DOHH2 (cell line): ENCODE data around the gene ALKBH6.

ENCODE experiments used
- H3F3A ChIP-seq: fragments of 200-600 bp; sonication (generic), shearing (Covaris generic); 2 replicates; pipeline ENCODE4 v1.6.0; 2016; ENCODE audit warnings: antibody characterized with exemption, mild to moderate bottlenecking; ENCODE audit not compliant: control insufficient read depth, insufficient read depth
- H3K27ac ChIP-seq: fragments of 200-600 bp; sonication (generic); 2 replicates; pipeline ENCODE4 v1.5.1; 2014; ENCODE audit warnings: low read depth, mild to moderate bottlenecking, low read length, moderate library complexity
- H3K27me3 ChIP-seq: fragments of 200-600 bp; sonication (generic); 2 replicates; pipeline ENCODE4 v1.6.1; 2014; ENCODE audit warnings: mild to moderate bottlenecking, low read length, mixed read lengths; ENCODE audit not compliant: control insufficient read depth
- H3K36me3 ChIP-seq: fragments of 200-600 bp; sonication (generic); 2 replicates; pipeline ENCODE4 v1.6.1; 2014; ENCODE audit warnings: mild to moderate bottlenecking, low read length, moderate library complexity, mixed read lengths; ENCODE audit not compliant: control insufficient read depth
- H3K4me1 ChIP-seq: fragments of 200-600 bp; sonication (generic); 2 replicates; pipeline ENCODE4 v1.6.1; 2014; ENCODE audit warnings: mild to moderate bottlenecking, low read length, mixed read lengths; ENCODE audit not compliant: control insufficient read depth
- H3K4me2 ChIP-seq: fragments of 200-600 bp; sonication (generic); 2 replicates; pipeline ENCODE4 v1.6.0; 2014; ENCODE audit warnings: mild to moderate bottlenecking, low read length, moderate library complexity
- H3K4me3 ChIP-seq: fragments of 200-600 bp; sonication (generic); 2 replicates; pipeline ENCODE4 v1.5.1; 2014; ENCODE audit warnings: mild to moderate bottlenecking, low read length, mixed read lengths
- H3K79me2 ChIP-seq: fragments of 200-600 bp; sonication (generic); 2 replicates; pipeline ENCODE4 v1.6.1; 2014; ENCODE audit warnings: mild to moderate bottlenecking, low read length, mixed read lengths; ENCODE audit not compliant: control insufficient read depth
- H3K9me2 ChIP-seq: fragments of 200-600 bp; sonication (generic); replicated peaks from 2 replicates; pipeline ENCODE4 v1.6.1; 2014; ENCODE audit warnings: mild to moderate bottlenecking, low read length, mixed read lengths; ENCODE audit not compliant: control insufficient read depth
- H3K9me3 ChIP-seq: fragments of 200-600 bp; sonication (generic); 2 replicates; pipeline ENCODE4 v1.6.1; 2014; ENCODE audit warnings: antibody characterized with exemption, low read length, mixed read lengths; ENCODE audit not compliant: control insufficient read depth, insufficient read depth
- H4K20me1 ChIP-seq: fragments of 200-600 bp; sonication (generic); 2 replicates; pipeline ENCODE4 v1.6.0; 2014; ENCODE audit warnings: low read depth, mild to moderate bottlenecking, antibody characterized with exemption, low read length, moderate library complexity; ENCODE audit not compliant: control insufficient read depth, insufficient read depth
- CTCF ChIP-seq: fragments of 200-600 bp; sonication (generic); IDR thresholded peaks from one replicate; pipeline ENCODE4 v1.5.1; 2014; ENCODE audit warnings: antibody characterized with exemption, mild to moderate bottlenecking, low read depth, low read length; ENCODE audit not compliant: poor library complexity, severe bottlenecking
- EZH2phosphoT487 ChIP-seq: fragments of 200-600 bp; sonication (generic); IDR thresholded peaks from 2 replicates; pipeline ENCODE4 v1.6.1; 2017; ENCODE audit warnings: borderline replicate concordance, mild to moderate bottlenecking, antibody characterized with exemption, low read length, moderate library complexity, mixed read lengths

ALKBH6 gene

DNA sequence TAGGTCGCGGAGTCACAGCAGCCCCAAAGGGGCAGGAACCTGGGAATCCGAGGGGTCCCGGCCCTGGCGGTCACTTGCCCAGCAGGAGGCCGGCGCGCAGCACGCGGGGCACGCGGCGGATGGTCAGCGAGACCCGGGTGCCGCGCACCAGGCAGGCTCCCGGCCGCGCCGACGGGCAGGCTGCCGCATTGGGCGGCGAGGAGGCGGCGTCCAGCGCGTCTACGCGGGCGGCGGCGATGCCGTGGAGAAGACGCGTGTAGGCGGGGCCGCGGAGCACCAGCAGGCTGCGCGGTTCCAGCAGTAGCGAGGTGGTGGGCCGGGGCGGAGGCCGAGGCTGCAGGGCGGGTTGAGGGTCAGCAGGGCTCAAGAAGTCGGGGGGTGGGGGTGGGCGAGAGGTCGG is 4.8 kb downstream of the ALKBH6 start:
- Histone ChIP-seq H3K27ac (no peak overlapping the region), H3K79me2 (peaks cover 10% of the 10 kb centered on the region), H4K20me1 (no peaks in the 10 kb centered on the region), H3K4me1 (peaks cover 9% of the 10 kb centered on the region), H3K4me3 (no peak overlapping the region), H3K4me2 (no peak overlapping the region), H3K27me3 (no peaks in the 10 kb centered on the region), H3K9me3 (no peaks in the 10 kb centered on the region), H3F3A (0 out of 2 replicates have a peak, but pooled peaks cover 5% of the 10 kb centered on the region), H3K9me2 (no peaks in the 10 kb centered on the region), H3K36me3 (no peaks in the 10 kb centered on the region)
- TF ChIP-seq EZH2phosphoT487 (no peak), CTCF (no peak)

DNA sequence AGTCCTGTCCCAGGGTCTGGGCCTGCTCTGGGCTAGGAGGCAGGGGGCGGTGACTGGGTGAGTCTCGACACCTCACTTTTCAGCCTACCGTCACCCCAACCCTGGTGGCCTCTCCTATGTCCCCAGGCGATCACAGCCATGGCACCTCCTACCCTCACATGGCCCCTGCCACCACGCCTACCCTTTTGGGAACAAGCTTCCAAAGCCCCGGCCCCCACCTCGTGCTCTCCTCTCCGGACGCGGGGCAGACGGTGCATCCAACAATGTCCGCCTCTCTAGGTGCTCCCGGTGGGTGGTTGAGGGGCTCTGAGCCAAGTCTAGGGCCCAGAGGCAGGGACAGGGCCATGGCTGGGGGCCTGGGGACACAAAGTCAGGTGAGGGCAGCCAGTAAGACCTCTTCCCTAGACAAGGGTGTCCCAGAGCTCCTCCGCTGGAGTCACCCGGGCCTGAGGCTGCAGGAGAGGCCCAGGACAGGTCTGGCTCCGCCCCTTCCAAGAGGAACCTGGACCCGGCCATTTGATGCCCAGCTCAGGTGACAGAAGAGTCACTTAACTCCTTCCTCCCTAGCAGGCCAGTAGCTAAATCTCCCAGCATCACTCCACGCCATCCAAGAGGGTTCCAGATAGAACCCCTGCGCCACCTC is 5.6 kb downstream of the ALKBH6 start, which contains the start of gene SYNE4:
Gene SYNE4, minus strand, starts transcription at position 478 of the 643 bp plus-strand sequence. Its CDS starts 132 bp downstream, at position 346.
- Histone ChIP-seq H4K20me1 (no peaks in the 10 kb centered on the region), H3K36me3 (no peaks in the 10 kb centered on the region), H3K4me3 (no peak within 1 kb of the TSS), H3K9me3 (no peaks in the 10 kb centered on the region), H3K4me1 (peaks cover 8% of the 10 kb centered on the region), H3K27ac (no peak within 1 kb of the TSS), H3K27me3 (no peaks in the 10 kb centered on the region), H3K9me2 (no peaks in the 10 kb centered on the region), H3K4me2 (no peak within 1 kb of the TSS), H3K79me2 (peaks cover 6% of the 10 kb centered on the region), H3F3A (0 out of 2 replicates have a peak, but pooled peaks cover 5% of the 10 kb centered on the region)
- no peak for TF ChIP-seq CTCF
- TF ChIP-seq EZH2phosphoT487 = no peak

GRCh38 chr19:36006955-36007354 is 7.1 kb downstream of the ALKBH6 start:
- Histone ChIP-seq H3K27ac (no peak overlapping the region), H3K9me2 (no peaks in the 10 kb centered on the region), H3K9me3 (no peaks in the 10 kb centered on the region), H4K20me1 (no peaks in the 10 kb centered on the region), H3K79me2 (no peaks in the 10 kb centered on the region), H3K4me2 (no peak overlapping the region), H3K4me3 (no peak overlapping the region), H3F3A (no peaks in the 10 kb centered on the region), H3K36me3 (no peaks in the 10 kb centered on the region), H3K4me1 (no peaks in the 10 kb centered on the region), H3K27me3 (no peaks in the 10 kb centered on the region)
- TF ChIP-seq EZH2phosphoT487 = no peak
- TF ChIP-seq CTCF = no peak
